DND-41 (cell line): ENCODE measurements around the gene NPC1L1.

Experiments used
- CTCF ChIP-seq: IDR thresholded peaks from 2 replicates; pipeline ENCODE4 v1.5.1; 2012; ENCODE audit warnings: borderline replicate concordance, low read length, moderate library complexity, mild to moderate bottlenecking; ENCODE audit not compliant: poor library complexity, severe bottlenecking; ENCODE audit errors: extremely low read depth
- EZH2 ChIP-seq: IDR thresholded peaks from 3 replicates; pipeline ENCODE4 v1.6.1; 2012; ENCODE audit warnings: borderline replicate concordance, low read depth, mild to moderate bottlenecking, moderate library complexity, low read length, inconsistent platforms; ENCODE audit not compliant: severe bottlenecking

- TF ChIP-seq EZH2 (no peak), CTCF (no peak)
These were observed 69.3 kb downstream of the NPC1L1 start for GRCh38 chr7:44471850-44472249.
